ENCODE measurements around the gene KCNIP1.

The KCNIP1 gene

DNA sequence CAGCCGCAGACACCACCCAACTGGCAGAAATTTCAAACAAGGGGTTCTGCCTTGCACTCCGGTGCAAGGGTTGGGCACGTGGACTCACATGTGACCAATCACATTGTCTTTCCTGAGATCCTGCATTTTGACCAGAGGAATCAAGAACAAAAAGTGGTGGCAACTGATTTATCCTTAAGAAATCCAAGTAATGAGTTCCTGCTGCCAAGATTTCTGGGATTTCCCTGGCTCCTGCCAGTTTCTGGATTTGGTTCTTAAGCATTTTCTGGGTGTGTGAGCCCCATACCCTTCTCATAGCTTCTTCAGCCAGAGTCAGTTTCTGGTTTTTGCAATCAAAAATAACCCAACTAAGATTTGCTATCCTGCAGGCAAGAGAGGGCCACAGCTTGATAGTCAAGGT, 17.4 kb upstream of the KCNIP1 start:
- DNase-seq (ENCODE audit: low spot score) = no peak
- no peak overlapping the region for H2AFZ ChIP-seq (ENCODE audit: low read length)
- H3K4ac ChIP-seq (ENCODE audit: low read length) = no peak overlapping the region
- no peak overlapping the region for H4K8ac ChIP-seq (ENCODE audit: low read depth, low read length)
- H3K18ac ChIP-seq (ENCODE audit: low read length) = no peak overlapping the region
- no peaks in the 10 kb centered on the region for H3K27me3 ChIP-seq (ENCODE audit: control insufficient read depth in 3 of 3, insufficient read depth in 3 of 3, low read depth in 1 of 3, low read length in 3 of 3)
- WGBS, 2 donors (ENCODE audit: extremely low coverage in 2 of 2, insufficient read length in 2 of 2, insufficient replicate concordance in 1 of 2) = no CpG with 5 or more reads among the region's 3 CpGs
- H2BK5ac ChIP-seq (ENCODE audit: low read length) = no peak overlapping the region
- H4K91ac ChIP-seq (ENCODE audit: low read depth, low read length, poor library complexity) = no peak overlapping the region
- no peak overlapping the region for H3K4me3 ChIP-seq (ENCODE audit: low read length in 2 of 2)
- H3K23ac ChIP-seq (ENCODE audit: low read depth, low read length, poor library complexity) = no peak overlapping the region
- H3K4me2 ChIP-seq (ENCODE audit: insufficient read depth, low read length, poor library complexity, severe bottlenecking) = no peak overlapping the region
- H3K9me3 ChIP-seq (replicated peaks in 1 of 2; ENCODE audit: control insufficient read depth in 2 of 2, insufficient read depth in 1 of 2, low read depth in 1 of 2, low read length in 2 of 2) = no peaks in the 10 kb centered on the region
- H3K27ac ChIP-seq (replicated peaks; ENCODE audit: low read length) = no peak overlapping the region
- no peaks in the 10 kb centered on the region for H3K36me3 ChIP-seq (replicated peaks in 1 of 2; ENCODE audit: control insufficient read depth in 2 of 2, insufficient read depth in 2 of 2, low read length in 2 of 2)
- no peaks in the 10 kb centered on the region for H3K79me1 ChIP-seq (ENCODE audit: low read depth, low read length)
- H3K4me1 ChIP-seq (ENCODE audit: control insufficient read depth in 2 of 2, insufficient read depth in 1 of 2, low read depth in 1 of 2, low read length in 2 of 2) = peaks cover 0 to 8% of the 10 kb centered on the region in 2 donors
- H3K14ac ChIP-seq (ENCODE audit: low read length) = no peak overlapping the region
- no peak overlapping the region for H2AK5ac ChIP-seq (ENCODE audit: low read depth, low read length)
- H3K9ac ChIP-seq (ENCODE audit: low read depth, low read length, poor library complexity) = no peak overlapping the region
- H2BK12ac ChIP-seq (ENCODE audit: low read length) = no peak overlapping the region
- no peak overlapping the region for H2BK15ac ChIP-seq (ENCODE audit: low read length)
- no peak overlapping the region for H2BK120ac ChIP-seq (ENCODE audit: low read depth, low read length)

- no peaks in the 10 kb centered on the region for H3K36me3 ChIP-seq (replicated peaks in 1 of 2; ENCODE audit: control insufficient read depth in 2 of 2, insufficient read depth in 2 of 2, low read length in 2 of 2)
Observed at GRCh38 chr5:170488570-170488969, 15.2 kb upstream of the KCNIP1 start.

DNA sequence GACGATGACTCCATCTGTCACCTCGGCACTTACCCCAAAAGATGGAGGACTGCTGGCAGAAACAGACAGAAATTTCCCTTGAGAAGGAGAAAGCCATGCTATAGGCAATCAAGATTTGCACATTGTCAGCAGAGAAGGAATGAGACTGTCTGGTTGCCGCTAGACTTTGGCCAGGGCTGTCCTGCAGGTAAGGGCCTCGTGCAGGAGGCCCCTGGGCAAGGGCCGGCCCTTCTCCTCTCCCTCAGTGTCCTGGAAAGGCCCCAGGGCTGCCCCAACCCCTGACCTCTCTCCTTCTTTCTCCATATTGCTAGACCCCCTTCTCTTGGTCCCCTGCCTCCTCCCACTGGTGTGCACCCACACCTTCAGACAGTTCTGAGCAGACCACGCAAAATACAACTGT, 14.6 kb upstream of the KCNIP1 start:
- H2BK5ac ChIP-seq (ENCODE audit: low read length) = no peak overlapping the region
- H3K27ac ChIP-seq (replicated peaks; ENCODE audit: low read length) = no peak overlapping the region
- no peak overlapping the region for H3K14ac ChIP-seq (ENCODE audit: low read length)
- H4K8ac ChIP-seq (ENCODE audit: low read depth, low read length) = no peak overlapping the region
- H3K27me3 ChIP-seq (ENCODE audit: control insufficient read depth in 3 of 3, insufficient read depth in 3 of 3, low read depth in 1 of 3, low read length in 3 of 3) = peaks cover 0 to 1% (median 0%) of the 10 kb centered on the region in 3 experiments
- H3K4me2 ChIP-seq (ENCODE audit: insufficient read depth, low read length, poor library complexity, severe bottlenecking) = no peak overlapping the region
- H4K91ac ChIP-seq (ENCODE audit: low read depth, low read length, poor library complexity) = no peak overlapping the region
- no peak overlapping the region for H3K18ac ChIP-seq (ENCODE audit: low read length)
- no peaks in the 10 kb centered on the region for H3K9me3 ChIP-seq (replicated peaks in 1 of 2; ENCODE audit: control insufficient read depth in 2 of 2, insufficient read depth in 1 of 2, low read depth in 1 of 2, low read length in 2 of 2)
- H3K4me3 ChIP-seq (ENCODE audit: low read length in 2 of 2) = no peak overlapping the region
- H3K79me1 ChIP-seq (ENCODE audit: low read depth, low read length) = no peaks in the 10 kb centered on the region
- no peaks in the 10 kb centered on the region for H3K36me3 ChIP-seq (replicated peaks in 1 of 2; ENCODE audit: control insufficient read depth in 2 of 2, insufficient read depth in 2 of 2, low read length in 2 of 2)
- H3K4ac ChIP-seq (ENCODE audit: low read length) = no peak overlapping the region
- no peak overlapping the region for H2AFZ ChIP-seq (ENCODE audit: low read length)
- no peak overlapping the region for H2AK5ac ChIP-seq (ENCODE audit: low read depth, low read length)
- H3K9ac ChIP-seq (ENCODE audit: low read depth, low read length, poor library complexity) = no peak overlapping the region
- H3K4me1 ChIP-seq (ENCODE audit: control insufficient read depth in 2 of 2, insufficient read depth in 1 of 2, low read depth in 1 of 2, low read length in 2 of 2) = peaks cover 0 to 2% of the 10 kb centered on the region in 2 donors
- no peak overlapping the region for H2BK15ac ChIP-seq (ENCODE audit: low read length)
- no peak overlapping the region for H2BK12ac ChIP-seq (ENCODE audit: low read length)
- no peak overlapping the region for H2BK120ac ChIP-seq (ENCODE audit: low read depth, low read length)
- DNase-seq (ENCODE audit: low spot score) = no peak
- no peak overlapping the region for H3K23ac ChIP-seq (ENCODE audit: low read depth, low read length, poor library complexity)
- WGBS, 2 donors (ENCODE audit: extremely low coverage in 2 of 2, insufficient read length in 2 of 2, insufficient replicate concordance in 1 of 2) = no CpG with 5 or more reads among the region's 6 CpGs

More at GRCh38 chr5:170488570-170488969, 15.2 kb upstream of the KCNIP1 start:
- Histone ChIP-seq H3K23ac (ENCODE audit: low read depth, low read length, poor library complexity) (no peak overlapping the region), H2BK12ac (ENCODE audit: low read length) (no peak overlapping the region), H3K9ac (ENCODE audit: low read depth, low read length, poor library complexity) (no peak overlapping the region), H3K79me1 (ENCODE audit: low read depth, low read length) (no peaks in the 10 kb centered on the region), H3K27ac (replicated peaks; ENCODE audit: low read length) (no peak overlapping the region), H3K18ac (ENCODE audit: low read length) (no peak overlapping the region), H3K4me2 (ENCODE audit: insufficient read depth, low read length, poor library complexity, severe bottlenecking) (no peak overlapping the region), H2AK5ac (ENCODE audit: low read depth, low read length) (no peak overlapping the region), H4K8ac (ENCODE audit: low read depth, low read length) (no peak overlapping the region), H3K4me1 (ENCODE audit: control insufficient read depth in 2 of 2, insufficient read depth in 1 of 2, low read depth in 1 of 2, low read length in 2 of 2) (peaks cover 0 to 8% of the 10 kb centered on the region in 2 donors), H3K27me3 (ENCODE audit: control insufficient read depth in 3 of 3, insufficient read depth in 3 of 3, low read depth in 1 of 3, low read length in 3 of 3) (no peaks in the 10 kb centered on the region), H3K14ac (ENCODE audit: low read length) (no peak overlapping the region), H3K4ac (ENCODE audit: low read length) (no peak overlapping the region), H4K91ac (ENCODE audit: low read depth, low read length, poor library complexity) (no peak overlapping the region), H2AFZ (ENCODE audit: low read length) (no peak overlapping the region), H3K9me3 (replicated peaks in 1 of 2; ENCODE audit: control insufficient read depth in 2 of 2, insufficient read depth in 1 of 2, low read depth in 1 of 2, low read length in 2 of 2) (no peaks in the 10 kb centered on the region), H2BK120ac (ENCODE audit: low read depth, low read length) (no peak overlapping the region), H2BK15ac (ENCODE audit: low read length) (no peak overlapping the region), H2BK5ac (ENCODE audit: low read length) (no peak overlapping the region), H3K4me3 (ENCODE audit: low read length in 2 of 2) (no peak overlapping the region)
- DNase-seq (ENCODE audit: low spot score) = no peak
- WGBS, 2 donors (ENCODE audit: extremely low coverage in 2 of 2, insufficient read length in 2 of 2, insufficient replicate concordance in 1 of 2) = no CpG with 5 or more reads among the region's 9 CpGs

GRCh38 chr5:170490381-170490780, 13.4 kb upstream of the KCNIP1 start:
- no CpG with 5 or more reads among the region's 3 CpGs for WGBS, 2 donors (ENCODE audit: extremely low coverage in 2 of 2, insufficient read length in 2 of 2, insufficient replicate concordance in 1 of 2)
- H3K4ac ChIP-seq (ENCODE audit: low read length) = no peak overlapping the region
- H2BK5ac ChIP-seq (ENCODE audit: low read length) = no peak overlapping the region

More at GRCh38 chr5:170490381-170490780, 13.4 kb upstream of the KCNIP1 start:
- no peak overlapping the region for H3K4me3 ChIP-seq (ENCODE audit: low read length in 2 of 2)
- H2AFZ ChIP-seq (ENCODE audit: low read length) = no peak overlapping the region
- peaks cover 0 to 8% (median 0%) of the 10 kb centered on the region in 3 experiments for H3K27me3 ChIP-seq (ENCODE audit: control insufficient read depth in 3 of 3, insufficient read depth in 3 of 3, low read depth in 1 of 3, low read length in 3 of 3)
- H3K27ac ChIP-seq (replicated peaks; ENCODE audit: low read length) = no peak overlapping the region
- H4K8ac ChIP-seq (ENCODE audit: low read depth, low read length) = no peak overlapping the region
- DNase-seq (ENCODE audit: low spot score) = no peak
- no peaks in the 10 kb centered on the region for H3K36me3 ChIP-seq (replicated peaks in 1 of 2; ENCODE audit: control insufficient read depth in 2 of 2, insufficient read depth in 2 of 2, low read length in 2 of 2)
- H3K23ac ChIP-seq (ENCODE audit: low read depth, low read length, poor library complexity) = no peak overlapping the region
- H3K4me2 ChIP-seq (ENCODE audit: insufficient read depth, low read length, poor library complexity, severe bottlenecking) = no peak overlapping the region
- H2AK5ac ChIP-seq (ENCODE audit: low read depth, low read length) = no peak overlapping the region
- no peaks in the 10 kb centered on the region for H3K9me3 ChIP-seq (replicated peaks in 1 of 2; ENCODE audit: control insufficient read depth in 2 of 2, insufficient read depth in 1 of 2, low read depth in 1 of 2, low read length in 2 of 2)
- no peak overlapping the region for H4K91ac ChIP-seq (ENCODE audit: low read depth, low read length, poor library complexity)
- H3K9ac ChIP-seq (ENCODE audit: low read depth, low read length, poor library complexity) = no peak overlapping the region
- H2BK120ac ChIP-seq (ENCODE audit: low read depth, low read length) = no peak overlapping the region
- no peak overlapping the region for H3K18ac ChIP-seq (ENCODE audit: low read length)
- no peaks in the 10 kb centered on the region for H3K4me1 ChIP-seq (ENCODE audit: control insufficient read depth in 2 of 2, insufficient read depth in 1 of 2, low read depth in 1 of 2, low read length in 2 of 2)
- no peaks in the 10 kb centered on the region for H3K79me1 ChIP-seq (ENCODE audit: low read depth, low read length)
- H2BK15ac ChIP-seq (ENCODE audit: low read length) = no peak overlapping the region
- H3K14ac ChIP-seq (ENCODE audit: low read length) = no peak overlapping the region
- H2BK12ac ChIP-seq (ENCODE audit: low read length) = no peak overlapping the region

All from neuronal stem cell (in vitro differentiated cells).